Lung (tissue), 12 donors: ENCODE measurements around the gene GPR89B. TPM values are rescaled to one million over a fixed set of nuclear protein-coding genes. Genes with fewer than 3 reads are reported as not detected.

Experiments
- ATAC-seq: fragments of 200-7000 bp; cut with Tn5 transposase; one replicate; pipeline ENCODE4 v1.9.1; 2020; ENCODE audit warnings: moderate number of reproducible peaks; ENCODE audit not compliant: insufficient read depth, low FRiP score
- DNase-seq, 3 donors: peaks; one replicate each; pipeline ENCODE4 v3.0.0-alpha.2; 2013 to 2017
- H3K27ac ChIP-seq, 2 donors: one replicate each; pipeline ENCODE4 v1.5.1; 2013; ENCODE audit warnings: mild to moderate bottlenecking in 2 of 2, moderate library complexity in 2 of 2, control low read depth in 1 of 2, inconsistent platforms in 1 of 2, low read depth in 1 of 2, low read length in 1 of 2
- H3K27me3 ChIP-seq, 3 donors: one replicate each; pipeline ENCODE4 v1.5.1; 2013; ENCODE audit warnings: low read length in 2 of 3; ENCODE audit not compliant: control insufficient read depth in 3 of 3, insufficient read depth in 3 of 3
- H3K36me3 ChIP-seq, 4 donors: one replicate each; pipeline ENCODE4 v1.5.1; 2013; ENCODE audit warnings: low read length in 4 of 4, mild to moderate bottlenecking in 1 of 4, moderate library complexity in 1 of 4; ENCODE audit not compliant: control insufficient read depth in 4 of 4, insufficient read depth in 4 of 4
- H3K4me1 ChIP-seq, 5 donors: one replicate each; pipeline ENCODE4 v1.5.1; 2013; ENCODE audit warnings: low read length in 5 of 5, mild to moderate bottlenecking in 2 of 5, moderate library complexity in 1 of 5; ENCODE audit not compliant: control insufficient read depth in 5 of 5, insufficient read depth in 5 of 5
- H3K4me3 ChIP-seq: one replicate; pipeline ENCODE4 v1.5.1; 2013; ENCODE audit warnings: mild to moderate bottlenecking, control low read depth, moderate library complexity
- H3K9ac ChIP-seq, 2 donors: one replicate each; pipeline ENCODE4 v1.5.1; 2013; ENCODE audit warnings: low read length in 2 of 2, control low read depth in 1 of 2; ENCODE audit not compliant: insufficient read depth in 1 of 2
- H3K9me3 ChIP-seq, 4 donors: one replicate each; pipeline ENCODE4 v1.5.1; 2013; ENCODE audit warnings: low read length in 3 of 4, mild to moderate bottlenecking in 1 of 4, moderate library complexity in 1 of 4; ENCODE audit not compliant: control insufficient read depth in 4 of 4, insufficient read depth in 3 of 4
- WGBS, 2 donors: extraction: QIAGEN DNeasy Blood & Tissue Kit; methylation state at CpG; one replicate each; pipeline ENCODE4 v1.1.7; 2013; 5-methylcytosine and 5-hydroxymethylcytosine counted together
- polyA plus RNA-seq, 2 donors: library from polyadenylated mRNA; stranded (reverse); fragments of 200-250 nt; gene quantifications; one replicate each; pipeline ENCODE4 v1.2.1, GENCODE V29; 2013
- total RNA-seq, 2 donors: library from RNA; depleted of rRNA in 1 of 2; stranded (reverse); fragments of >200 nt in 1 of 2; gene quantifications; one replicate each; pipeline ENCODE4 v1.2.1, GENCODE V29; 2014 to 2021
- TF ChIP-seq, protein P1 (sequence below): IDR thresholded peaks from 2 replicates; pipeline ENCODE4 v1.5.1; 2012; ENCODE audit warnings: mild to moderate bottlenecking; ENCODE audit errors: control extremely low read depth, extremely low read depth
- donor health status: control.
- donor health status: control.
- donor health status: Bipolar disorder and iron deficiency.
- donor health status: healthy.
- donor health status: DM: yes; HTN: yes; CAD: no.

Gene GPR89B
- total and polyA plus RNA-seq, 4 donors = 7.7 to 40.0 (median 10.3) TPM

DNA sequence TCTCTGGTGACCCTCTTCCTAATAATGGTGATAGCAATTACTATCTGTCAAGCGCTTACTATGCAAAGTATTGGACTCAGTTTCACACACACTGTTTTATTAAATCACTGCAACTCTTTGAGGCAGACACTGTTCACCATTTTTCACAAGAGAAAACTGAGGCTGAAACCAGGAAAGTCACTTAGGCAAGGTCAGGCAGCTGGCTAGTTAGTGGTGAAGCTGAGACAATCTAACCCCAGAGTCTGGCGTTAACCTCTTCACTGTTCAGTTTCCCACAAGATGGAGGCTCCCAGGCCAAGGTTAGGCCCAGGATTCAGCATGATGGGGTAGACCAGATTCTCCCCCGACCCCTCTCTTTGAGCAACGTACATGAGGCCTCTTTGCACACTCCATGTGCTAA, 30.4 kb upstream of the GPR89B start:
- no peaks in the 10 kb centered on the region for H3K9me3 ChIP-seq
- H3K36me3 ChIP-seq = no peaks in the 10 kb centered on the region
- no peak overlapping the region for H3K27ac ChIP-seq
- ATAC-seq (no peak), DNase-seq (no peak)
- H3K9ac ChIP-seq = no peak overlapping the region
- peaks cover 0 to 9% (median 0%) of the 10 kb centered on the region in 5 donors for H3K4me1 ChIP-seq
- H3K4me3 ChIP-seq = no peak overlapping the region
- H3K27me3 ChIP-seq = no peaks in the 10 kb centered on the region
- TF ChIP-seq, protein P1, sequence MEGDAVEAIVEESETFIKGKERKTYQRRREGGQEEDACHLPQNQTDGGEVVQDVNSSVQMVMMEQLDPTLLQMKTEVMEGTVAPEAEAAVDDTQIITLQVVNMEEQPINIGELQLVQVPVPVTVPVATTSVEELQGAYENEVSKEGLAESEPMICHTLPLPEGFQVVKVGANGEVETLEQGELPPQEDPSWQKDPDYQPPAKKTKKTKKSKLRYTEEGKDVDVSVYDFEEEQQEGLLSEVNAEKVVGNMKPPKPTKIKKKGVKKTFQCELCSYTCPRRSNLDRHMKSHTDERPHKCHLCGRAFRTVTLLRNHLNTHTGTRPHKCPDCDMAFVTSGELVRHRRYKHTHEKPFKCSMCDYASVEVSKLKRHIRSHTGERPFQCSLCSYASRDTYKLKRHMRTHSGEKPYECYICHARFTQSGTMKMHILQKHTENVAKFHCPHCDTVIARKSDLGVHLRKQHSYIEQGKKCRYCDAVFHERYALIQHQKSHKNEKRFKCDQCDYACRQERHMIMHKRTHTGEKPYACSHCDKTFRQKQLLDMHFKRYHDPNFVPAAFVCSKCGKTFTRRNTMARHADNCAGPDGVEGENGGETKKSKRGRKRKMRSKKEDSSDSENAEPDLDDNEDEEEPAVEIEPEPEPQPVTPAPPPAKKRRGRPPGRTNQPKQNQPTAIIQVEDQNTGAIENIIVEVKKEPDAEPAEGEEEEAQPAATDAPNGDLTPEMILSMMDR = no peak
- 89 to 92% methylated on average over 4 of the region's 4 CpGs for WGBS, 2 donors

DNA sequence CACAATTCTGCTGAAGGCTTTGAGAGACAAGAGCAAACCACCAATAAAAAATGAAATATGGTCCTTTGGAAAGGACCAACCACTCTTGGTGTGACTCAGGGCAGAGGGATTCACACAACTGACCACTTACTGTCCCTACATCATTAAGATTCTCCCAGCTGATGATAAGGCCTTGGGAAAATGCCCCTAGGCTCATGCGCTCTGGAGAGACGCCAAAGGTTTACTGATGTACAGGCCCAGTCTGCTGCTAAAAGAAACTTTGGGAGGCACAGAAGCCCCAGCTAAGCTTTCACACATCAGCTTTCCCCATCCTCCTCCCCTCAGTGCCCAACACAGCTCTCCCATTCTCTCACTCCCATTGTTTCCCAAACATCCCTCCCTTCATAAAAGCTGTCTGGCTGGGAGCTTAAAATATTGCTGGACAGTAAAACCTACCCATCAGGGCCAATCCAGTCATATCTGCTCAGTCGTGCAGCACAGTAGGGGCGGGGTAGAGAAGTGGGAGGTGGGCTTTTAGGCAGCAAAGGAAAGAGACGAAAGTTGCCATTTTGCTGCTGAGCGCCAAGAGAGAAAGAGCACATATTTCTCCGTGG, 25.9 kb upstream of the GPR89B start, which contains the start of gene GJA8:
GJA8 (plus strand) TSS at position 543 of the 593 bp plus-strand sequence. CDS start 5,161 bp downstream, outside the sequence.
- WGBS, 2 donors = 86 to 94% methylated on average over 7 of the region's 7 CpGs
- no peak for DNase-seq

DNA sequence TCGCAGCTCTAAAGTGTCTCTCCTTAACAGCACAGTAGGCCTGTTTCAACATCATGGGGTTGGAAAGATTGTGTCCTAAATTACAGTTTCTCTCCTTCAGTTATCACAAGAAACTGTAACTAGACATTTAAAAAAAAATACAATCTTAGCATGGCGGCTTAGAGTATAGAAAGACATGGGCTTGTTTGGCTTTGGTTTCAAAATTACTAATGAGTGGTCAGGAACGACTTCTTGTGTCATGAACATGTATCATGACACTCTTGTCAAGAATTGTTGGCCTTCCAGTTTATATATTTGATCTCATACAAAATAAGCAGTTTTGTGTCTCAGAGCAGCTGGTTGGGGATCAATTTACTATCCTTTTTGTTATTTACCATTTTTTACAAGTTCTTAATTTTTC, 23.5 kb upstream of the GPR89B start:
- Histone ChIP-seq H3K9me3 (no peaks in the 10 kb centered on the region), H3K36me3 (no peaks in the 10 kb centered on the region), H3K4me3 (no peak overlapping the region), H3K4me1 (no peaks in the 10 kb centered on the region), H3K27ac (no peak overlapping the region), H3K9ac (no peak overlapping the region), H3K27me3 (no peaks in the 10 kb centered on the region)
- 46 to 71% methylated on average over 3 of the region's 3 CpGs for WGBS, 2 donors
- ATAC-seq = no peak
- DNase-seq = no peak
- TF ChIP-seq, protein P1 = no peak

More for the DNA sequence above, 25.9 kb upstream of the GPR89B start, which contains the start of gene GJA8:
- Histone ChIP-seq H3K27ac (no peak within 1 kb of the TSS), H3K4me3 (no peak within 1 kb of the TSS), H3K4me1 (peaks cover 0 to 3% (median 0%) of the 10 kb centered on the region in 5 donors), H3K9ac (no peak within 1 kb of the TSS), H3K9me3 (no peaks in the 10 kb centered on the region), H3K36me3 (no peaks in the 10 kb centered on the region), H3K27me3 (no peaks in the 10 kb centered on the region)
- no peak for ATAC-seq
- TF ChIP-seq, protein P1 = no peak
